C4-2B (cell line): ENCODE measurements around the gene TBL1XR1.

Experiments used
- CTCF ChIP-seq: fragments of 450-650 bp; conservative IDR thresholded peaks from 2 replicates; pipeline ENCODE4 v1.5.1; 2017; ENCODE audit warnings: mild to moderate bottlenecking
- ZFX ChIP-seq: fragments of 450-650 bp; IDR thresholded peaks from 2 replicates; pipeline ENCODE4 v1.6.1; 2017

GRCh38 chr3:177085794-177086193 is 111.5 kb downstream of the TBL1XR1 start:
- TF ChIP-seq CTCF (no peak), ZFX (no peak)
